Measurements from ENCODE around the gene RYR2.
"Not testable (repeated sequence)": the region's sequence is repeated elsewhere in the genome, so short reads cannot be mapped to it uniquely, and the experiment has no call there.

RYR2 gene

GRCh38 chr1:237267743-237268142 lies 225.8 kb downstream of the RYR2 start:
- no peak for DNase-seq (ENCODE audit: low read depth)

GRCh38 chr1:237269938-237270337 lies 228.0 kb downstream of the RYR2 start:
- no peak for DNase-seq (ENCODE audit: low read depth)

GRCh38 chr1:237270353-237270752 lies 228.4 kb downstream of the RYR2 start:
- no peak for DNase-seq (ENCODE audit: low read depth)

GRCh38 chr1:237277994-237278393 lies 236.0 kb downstream of the RYR2 start:
- not testable (repeated sequence) for DNase-seq (ENCODE audit: low read depth)

- DNase-seq (ENCODE audit: low read depth), result no peak
These were observed 237.6 kb downstream of the RYR2 start for GRCh38 chr1:237279629-237280028.

- no peak for DNase-seq (ENCODE audit: low read depth)
These were observed 239.5 kb downstream of the RYR2 start for GRCh38 chr1:237281481-237281880.

- no peak for DNase-seq (ENCODE audit: low read depth)
These were observed 240.3 kb downstream of the RYR2 start for GRCh38 chr1:237282208-237282783.

- no peak for DNase-seq (ENCODE audit: low read depth)
These were observed 246.0 kb downstream of the RYR2 start for GRCh38 chr1:237287876-237288521.

GRCh38 chr1:237293804-237294203 lies 251.8 kb downstream of the RYR2 start:
- DNase-seq (ENCODE audit: low read depth), result no peak

GRCh38 chr1:237296861-237297260 lies 254.9 kb downstream of the RYR2 start:
- no peak for DNase-seq (ENCODE audit: low read depth)

- no peak for DNase-seq (ENCODE audit: low read depth)
These were observed 258.7 kb downstream of the RYR2 start for GRCh38 chr1:237300642-237301041.

GRCh38 chr1:237303929-237304328 lies 261.9 kb downstream of the RYR2 start:
- no peak for DNase-seq (ENCODE audit: low read depth)

GRCh38 chr1:237306726-237307125 lies 264.7 kb downstream of the RYR2 start:
- DNase-seq (ENCODE audit: low read depth), result no peak

GRCh38 chr1:237309595-237310118 lies 267.7 kb downstream of the RYR2 start:
- DNase-seq (ENCODE audit: low read depth), result no peak

GRCh38 chr1:237316352-237316751 lies 274.4 kb downstream of the RYR2 start:
- DNase-seq (ENCODE audit: low read depth), result no peak

- no peak for DNase-seq (ENCODE audit: low read depth)
These were observed 276.8 kb downstream of the RYR2 start for GRCh38 chr1:237318748-237319147.

GRCh38 chr1:237320890-237321289 lies 278.9 kb downstream of the RYR2 start:
- DNase-seq (ENCODE audit: low read depth), result no peak

GRCh38 chr1:237324226-237324625 lies 282.2 kb downstream of the RYR2 start:
- no peak for DNase-seq (ENCODE audit: low read depth)

- no peak for DNase-seq (ENCODE audit: low read depth)
These were observed 285.1 kb downstream of the RYR2 start for GRCh38 chr1:237327061-237327460.

GRCh38 chr1:237340892-237341291 lies 298.9 kb downstream of the RYR2 start:
- DNase-seq (ENCODE audit: low read depth), result no peak

GRCh38 chr1:237341391-237341790 lies 299.4 kb downstream of the RYR2 start:
- DNase-seq (ENCODE audit: low read depth), result no peak

- DNase-seq (ENCODE audit: low read depth), result no peak
These were observed 300.7 kb downstream of the RYR2 start for GRCh38 chr1:237342730-237343129.

- DNase-seq (ENCODE audit: low read depth), result no peak
These were observed 310.8 kb downstream of the RYR2 start for GRCh38 chr1:237352747-237353146.

GRCh38 chr1:237353918-237354317 lies 311.9 kb downstream of the RYR2 start:
- no peak for DNase-seq (ENCODE audit: low read depth)
